ENCODE data around the gene MUS81.

DNA sequence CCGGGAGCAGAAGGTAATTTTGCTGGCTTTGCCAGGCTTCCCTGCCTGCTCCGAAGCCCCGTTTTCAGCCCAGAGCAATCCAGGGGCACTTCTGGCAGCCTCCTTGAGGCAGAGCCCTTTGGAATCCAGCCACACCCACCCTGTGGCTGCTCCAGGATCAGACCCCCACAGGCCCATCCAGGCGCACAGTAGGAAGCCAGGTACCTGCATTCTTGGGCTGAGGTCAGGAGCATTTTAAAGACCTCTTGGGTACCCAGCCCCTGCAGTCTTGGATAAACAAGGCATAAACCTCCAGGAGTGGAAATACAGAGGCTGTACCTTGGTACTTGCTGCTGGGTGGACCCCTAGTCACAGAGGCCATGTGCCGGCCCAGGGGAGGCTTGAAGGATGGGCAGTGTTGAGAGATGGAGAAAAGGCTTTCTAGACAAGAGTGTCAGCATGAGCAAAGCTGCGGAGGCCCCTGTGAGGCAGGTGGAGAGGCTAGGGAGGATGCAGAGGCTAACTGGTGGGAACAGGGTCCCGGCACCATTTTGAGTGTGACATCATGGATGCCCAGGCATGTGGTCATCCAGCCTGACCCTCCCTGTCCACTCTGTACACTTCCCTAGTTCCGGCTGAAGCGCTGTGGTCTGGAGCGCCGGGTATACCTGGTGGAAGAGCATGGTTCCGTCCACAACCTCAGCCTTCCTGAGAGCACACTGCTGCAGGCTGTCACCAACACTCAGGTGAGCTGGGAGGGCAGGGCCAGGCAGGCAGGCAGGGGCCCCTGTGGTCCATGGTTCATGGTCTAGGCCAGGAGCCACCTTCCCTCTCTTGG, 3.9 kb downstream of the MUS81 start:
- no peak for TF ChIP-seq CTCF (IDR thresholded peaks at IDR 0.05)
- TF ChIP-seq EP300 (IDR thresholded peaks at IDR 0.05), result no peak

Data from tibial nerve (tissue), 4 donors.